ENCODE data around the gene CRHR2.
"Not testable (repeated sequence)": the region's sequence is repeated elsewhere in the genome, so short reads cannot be mapped to it uniquely, and the experiment has no call there.

The CRHR2 gene

DNA sequence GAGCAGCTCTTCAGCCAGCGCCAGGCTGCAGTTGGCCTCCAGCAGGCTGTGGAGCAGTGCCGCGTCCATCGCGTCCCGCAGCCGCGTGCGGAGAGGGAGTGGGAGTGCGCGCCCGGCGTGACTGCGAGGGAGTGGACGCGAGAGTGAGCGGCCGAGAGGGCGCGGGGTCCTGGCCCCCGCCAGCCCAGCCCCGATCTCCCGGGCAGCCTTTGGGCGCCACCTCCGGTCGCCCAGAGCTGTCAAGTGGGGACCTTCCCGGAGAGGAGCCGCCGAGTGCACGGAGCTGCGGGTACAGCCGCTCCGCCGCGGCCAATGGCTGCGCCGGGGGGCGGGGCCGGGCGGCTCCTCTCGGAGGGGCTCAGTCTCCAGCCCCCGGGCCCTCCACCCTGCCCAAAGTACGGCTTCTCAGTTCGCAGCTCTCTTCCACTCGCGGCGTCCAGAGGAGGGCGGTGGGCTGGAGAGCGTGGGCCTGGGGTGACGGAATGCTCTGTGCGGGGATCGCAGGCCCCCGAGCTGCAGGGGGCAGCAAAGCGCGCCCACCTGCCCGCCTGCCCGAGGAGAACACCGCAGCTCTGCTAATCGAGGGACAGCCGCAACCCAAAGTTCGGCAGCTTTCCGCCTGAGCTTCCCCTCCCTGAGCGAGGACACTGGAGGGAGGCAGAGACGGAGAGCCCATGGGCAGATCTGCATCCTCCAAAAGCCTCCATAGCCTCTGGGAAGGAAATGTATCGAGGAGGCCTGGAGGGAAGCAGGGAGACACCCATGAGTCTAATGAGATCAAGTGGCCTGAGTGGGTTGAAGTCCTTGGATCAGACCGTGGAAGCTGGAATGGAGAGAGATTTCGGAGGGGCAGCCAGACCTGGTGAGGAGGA, at the start of gene CRHR2:
TSS of gene CRHR2 (minus strand) at position 245 of the 872 bp plus-strand sequence. CDS start at position 69, 176 bp downstream.
- no peak for DNase-seq (ENCODE audit: low spot score)

DNA sequence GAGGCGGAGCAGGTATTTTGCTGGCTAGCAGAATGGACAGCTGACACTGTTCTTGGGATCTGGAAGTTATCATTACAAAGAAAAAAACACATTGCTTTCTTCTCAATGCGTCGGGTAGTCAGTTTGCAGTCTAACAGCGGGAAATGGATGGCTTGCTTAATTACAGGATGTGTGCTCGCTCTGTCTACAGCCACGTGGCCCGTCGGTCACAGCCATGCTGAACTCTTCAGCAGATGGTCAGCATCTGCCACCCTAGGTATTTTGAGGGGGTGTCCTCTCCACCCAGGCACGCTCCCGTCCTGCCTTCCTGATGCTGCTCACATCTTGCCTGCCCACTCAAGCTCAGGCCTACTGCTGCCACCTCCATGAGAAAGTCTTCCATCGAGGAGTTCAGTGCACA, 49.3 kb upstream of the CRHR2 start:
- no peak for DNase-seq (ENCODE audit: low spot score)

DNA sequence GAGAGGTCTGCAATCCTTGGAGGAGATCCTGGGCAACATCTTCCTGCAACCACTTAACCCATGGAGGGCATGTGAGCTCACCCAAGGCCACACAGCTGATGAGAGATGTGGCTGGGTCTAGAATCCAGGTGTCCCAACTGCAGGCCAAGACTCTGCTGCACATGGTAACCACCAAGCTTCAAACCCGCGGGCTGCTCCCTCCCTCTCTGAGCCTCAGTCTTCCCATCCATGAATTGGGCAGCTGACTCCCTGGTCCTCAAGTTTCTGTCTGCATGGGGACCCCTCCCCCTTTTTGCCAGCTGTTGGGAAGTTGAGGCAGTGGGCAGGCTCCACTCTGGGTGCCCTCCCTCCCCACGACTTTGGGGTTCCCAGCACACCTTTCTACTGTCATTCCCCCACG, 48.7 kb upstream of the CRHR2 start:
- DNase-seq (ENCODE audit: low spot score), result no peak

DNA sequence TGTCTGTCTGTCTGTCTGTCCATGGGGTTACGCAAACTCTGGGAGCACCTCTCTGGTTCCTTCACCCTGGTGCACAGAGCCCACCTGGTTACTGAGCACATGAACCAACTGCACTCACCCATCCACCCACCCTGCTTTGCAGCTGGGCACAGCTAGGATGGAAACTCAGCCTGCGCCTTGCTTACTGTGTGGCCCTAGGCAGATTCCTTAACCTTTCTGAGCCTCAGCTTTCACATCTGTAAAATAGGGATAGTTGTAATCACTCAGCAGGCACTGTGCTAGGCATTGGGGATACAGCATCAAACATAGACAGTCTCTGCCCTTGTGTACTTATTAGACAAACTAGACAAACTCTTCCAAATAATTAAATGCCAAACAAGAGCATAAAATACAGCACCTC, 47.8 kb upstream of the CRHR2 start:
- DNase-seq (ENCODE audit: low spot score), result no peak

DNA sequence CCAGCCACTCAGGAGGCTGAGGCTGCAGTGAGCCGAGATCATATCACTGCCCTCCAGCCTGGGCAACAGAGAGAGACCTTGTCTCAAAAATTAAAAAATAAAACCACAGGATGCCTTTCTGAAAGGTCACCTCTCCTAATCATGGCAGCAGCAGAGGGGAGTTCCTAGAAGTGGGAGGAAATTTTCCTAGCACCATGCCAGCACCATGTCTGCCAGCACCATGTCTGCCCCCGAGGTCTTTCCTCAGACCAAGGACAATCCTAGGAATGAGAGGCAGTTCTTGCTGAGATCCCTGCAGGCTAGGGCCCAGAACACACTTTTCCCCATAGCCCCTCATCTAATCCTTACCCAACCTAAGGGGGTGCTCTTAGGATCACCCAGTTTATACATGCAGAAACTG, 47.4 kb upstream of the CRHR2 start:
- DNase-seq (ENCODE audit: low spot score), result no peak

DNA sequence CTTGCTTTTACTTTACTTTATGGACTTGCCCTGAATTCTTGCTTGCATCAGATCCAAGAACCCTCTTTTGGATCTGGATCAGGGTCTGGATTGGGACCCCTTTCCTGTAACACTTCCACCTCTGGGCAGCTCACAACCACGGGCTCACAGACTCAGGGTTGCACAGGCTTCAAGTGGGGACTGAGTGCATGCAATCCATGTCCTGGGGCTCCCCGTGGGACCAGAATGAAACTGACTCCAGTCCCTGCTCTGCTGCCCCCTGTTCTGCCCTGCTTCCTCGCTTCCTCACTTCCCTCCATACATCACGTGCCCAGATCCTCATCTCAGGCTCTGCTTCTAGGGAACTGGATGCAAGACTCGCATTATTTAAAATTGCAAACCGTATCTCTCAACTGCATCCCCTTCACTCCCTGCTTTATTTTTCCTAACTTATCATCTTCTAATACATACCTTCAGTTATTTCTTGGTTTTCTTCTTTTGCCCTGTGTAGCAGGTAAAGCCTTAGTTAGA, 46.4 kb upstream of the CRHR2 start:
- no peak for DNase-seq (ENCODE audit: low spot score)

DNA sequence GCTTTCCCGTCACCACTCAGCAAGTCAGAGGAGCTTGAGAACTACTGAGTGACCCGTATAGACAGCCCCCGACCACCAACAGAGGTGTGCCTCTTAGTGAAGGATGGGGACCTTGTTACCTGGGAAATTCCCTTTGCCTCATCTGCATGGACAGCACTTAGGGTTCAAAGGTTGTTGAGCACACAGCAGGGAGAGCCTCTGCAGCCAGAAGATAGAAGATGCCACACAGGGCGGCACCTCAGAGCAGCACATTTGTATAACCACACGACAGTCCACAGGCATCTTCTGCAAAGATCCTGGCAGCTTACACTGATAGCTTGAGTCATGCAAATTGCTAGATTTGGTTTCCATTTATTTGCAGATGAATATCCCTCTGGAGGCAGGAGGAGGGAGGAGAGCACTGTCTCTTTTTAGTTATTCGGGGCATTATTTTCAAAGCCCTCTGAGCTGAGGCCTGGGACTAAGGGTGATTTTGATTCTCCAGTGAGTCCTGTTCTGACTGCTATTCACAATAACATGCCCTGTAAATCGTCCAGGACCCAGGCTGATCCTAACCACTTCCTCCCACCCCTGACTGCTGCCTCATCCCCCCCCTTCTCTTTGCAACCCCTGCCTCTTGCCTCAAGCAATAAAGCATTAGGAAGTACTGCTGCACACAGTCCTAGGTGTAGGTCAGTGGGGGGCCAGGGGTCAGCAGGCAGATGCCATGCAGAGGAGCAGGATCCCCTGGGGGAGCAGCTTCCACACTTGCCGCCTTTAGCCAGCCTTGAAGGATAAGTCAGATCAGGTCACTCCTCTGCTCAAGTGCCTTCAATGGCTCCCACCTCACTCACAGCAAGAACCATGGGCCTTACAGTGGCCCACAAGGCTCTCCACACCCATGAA, 45.0 kb upstream of the CRHR2 start:
- DNase-seq (ENCODE audit: low spot score), result no peak

DNA sequence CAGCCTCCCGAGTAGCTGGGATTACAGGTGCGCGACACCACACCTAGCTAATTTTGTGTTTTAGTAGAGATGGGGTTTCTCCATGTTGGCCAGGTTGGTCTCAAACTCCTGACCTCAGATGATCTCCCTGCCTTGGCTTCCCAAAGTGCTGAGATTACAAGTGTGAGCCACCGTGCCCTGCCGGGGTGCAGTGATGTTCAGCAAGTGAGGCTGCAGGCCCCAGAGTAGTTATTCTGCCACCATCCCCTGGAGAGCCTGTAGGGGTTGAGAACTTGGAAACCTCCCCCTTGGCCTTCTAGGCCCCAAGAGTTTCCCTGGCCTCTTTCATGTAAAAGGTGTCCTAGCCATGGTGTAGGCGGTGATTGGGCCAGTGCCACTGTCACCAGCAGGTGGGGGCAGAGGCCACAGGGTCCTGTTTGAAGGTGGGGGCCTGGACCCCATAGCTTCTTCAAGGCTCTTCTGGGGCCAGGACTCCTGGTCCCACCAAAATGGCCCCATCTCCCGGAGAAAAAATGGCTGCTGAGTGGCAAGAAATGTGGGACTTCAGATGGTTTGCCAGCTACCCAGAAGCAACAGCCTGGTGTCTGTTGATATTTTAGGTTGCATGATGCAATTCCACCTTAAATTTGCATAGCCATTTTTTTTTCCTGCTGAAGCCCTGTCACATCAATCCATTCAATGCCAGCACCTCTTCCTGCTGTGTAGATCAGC, 44.2 kb upstream of the CRHR2 start:
- no peak for DNase-seq (ENCODE audit: low spot score)

DNA sequence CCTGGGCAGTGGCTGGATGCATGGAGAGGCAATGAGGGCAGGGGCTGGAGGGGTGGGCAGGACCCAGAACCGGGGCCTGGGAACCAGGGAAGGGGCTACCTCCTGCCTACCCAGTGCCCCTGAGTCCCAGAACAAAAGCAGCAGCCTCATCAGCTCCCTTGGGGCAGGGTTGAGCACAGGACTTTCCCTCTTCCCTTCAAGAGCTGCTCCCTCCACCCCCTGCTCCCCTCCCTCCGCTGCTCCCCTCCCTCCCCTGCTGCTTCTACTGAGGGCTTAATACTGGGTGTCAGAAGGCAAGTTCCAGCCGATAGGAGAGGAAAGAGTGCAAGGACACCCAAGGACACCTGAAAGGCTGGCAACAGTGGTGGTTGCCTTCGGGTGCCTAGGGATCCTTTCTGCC, 41.5 kb upstream of the CRHR2 start:
- no peak for DNase-seq (ENCODE audit: low spot score)

DNA sequence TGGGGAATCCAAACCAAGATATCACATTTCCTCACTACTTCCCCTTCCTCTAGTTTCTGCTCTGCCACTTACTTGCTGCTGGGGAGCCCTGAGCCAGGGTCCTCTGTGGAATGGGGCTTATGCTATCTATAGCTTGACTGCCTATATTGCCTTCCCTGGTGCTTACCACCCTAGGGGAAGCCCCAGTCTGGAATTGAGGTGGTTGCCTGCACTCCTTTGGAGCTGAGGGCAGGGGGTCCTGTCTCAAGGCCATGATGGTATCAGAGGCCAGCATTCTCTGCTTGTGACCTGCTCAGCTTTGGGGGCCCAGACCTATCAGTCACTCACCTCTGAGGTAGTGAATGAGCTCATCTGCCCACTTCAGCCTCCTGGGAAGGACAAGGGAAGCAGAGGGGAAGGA, 40.4 kb upstream of the CRHR2 start:
- no peak for DNase-seq (ENCODE audit: low spot score)

DNA sequence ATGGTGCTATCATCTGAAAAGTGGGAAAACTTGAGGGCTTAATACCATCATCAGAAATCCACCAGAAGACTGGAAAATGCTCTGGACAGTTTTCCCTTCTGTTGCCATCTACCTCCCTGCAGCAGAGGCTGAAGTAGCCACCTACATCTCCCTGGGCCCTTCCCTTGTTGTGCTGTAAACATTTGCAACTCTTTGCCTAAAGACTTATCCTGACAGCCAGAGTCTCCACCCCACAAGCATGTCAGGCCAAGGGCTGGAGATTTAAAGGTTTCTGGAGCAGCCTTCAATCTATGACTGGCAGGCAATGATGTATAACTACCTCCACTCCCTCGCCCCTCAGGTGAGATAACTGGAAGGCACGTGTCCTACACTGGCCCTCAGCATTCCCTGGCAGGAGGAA, 39.9 kb upstream of the CRHR2 start:
- DNase-seq (ENCODE audit: low spot score), result no peak

DNA sequence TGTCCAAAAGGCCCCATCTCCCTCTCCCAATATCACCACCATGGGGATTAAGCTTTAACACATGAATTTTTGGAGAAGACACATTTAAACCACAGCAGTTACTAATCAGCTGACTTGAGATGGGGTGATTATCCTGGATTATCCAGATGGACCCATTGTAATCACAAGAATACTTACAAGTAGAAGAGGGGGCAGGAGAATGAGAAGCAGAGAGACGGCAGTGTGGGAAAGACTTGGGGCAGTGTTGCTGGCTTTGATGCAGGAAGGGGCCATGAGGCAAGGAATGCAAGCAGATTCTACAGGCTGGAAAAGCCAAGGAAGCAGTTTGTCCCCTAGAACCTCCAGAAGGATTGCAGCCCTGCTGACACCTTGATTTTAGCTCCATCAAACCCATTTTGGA, 39.0 kb upstream of the CRHR2 start:
- no peak for DNase-seq (ENCODE audit: low spot score)

DNA sequence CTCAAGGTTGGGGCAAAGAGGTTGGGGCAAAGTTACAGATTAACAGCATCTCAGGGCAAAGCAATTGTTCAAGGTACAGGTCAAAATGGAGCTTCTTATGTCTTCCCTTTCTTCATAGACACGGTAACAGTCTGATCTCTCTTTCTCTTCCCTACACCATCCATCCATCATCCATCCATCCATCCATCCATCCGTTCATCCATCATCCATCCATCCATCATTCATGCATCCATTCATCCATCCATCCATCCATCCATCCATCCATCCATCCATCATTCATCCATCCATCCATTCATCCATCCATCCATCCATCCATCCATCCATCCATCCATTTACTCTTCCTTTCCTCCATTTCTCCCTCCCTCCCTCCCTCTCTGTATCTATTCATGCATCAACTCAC, 37.2 kb upstream of the CRHR2 start:
- not testable (repeated sequence) for DNase-seq (ENCODE audit: low spot score)

DNA sequence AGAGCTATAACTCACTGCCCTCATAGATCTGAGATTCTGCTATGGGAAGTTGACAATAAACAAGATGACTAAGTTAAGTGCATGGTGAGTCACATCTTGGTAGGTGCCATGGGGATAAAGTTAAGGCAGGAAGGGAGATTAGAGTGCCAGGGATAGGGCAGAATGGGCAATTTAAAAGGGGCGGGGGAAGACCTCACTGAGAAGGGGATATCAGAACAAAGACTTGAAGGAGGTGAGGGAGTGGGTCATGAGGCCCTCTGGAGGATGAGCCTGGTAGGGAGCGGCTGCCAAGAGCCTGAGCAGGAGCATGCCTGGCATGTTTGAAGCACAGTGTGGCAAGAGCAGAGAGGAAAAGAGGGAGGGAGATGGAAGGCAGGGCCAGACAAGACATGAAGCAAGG, 34.9 kb upstream of the CRHR2 start:
- DNase-seq (ENCODE audit: low spot score), result no peak

DNA sequence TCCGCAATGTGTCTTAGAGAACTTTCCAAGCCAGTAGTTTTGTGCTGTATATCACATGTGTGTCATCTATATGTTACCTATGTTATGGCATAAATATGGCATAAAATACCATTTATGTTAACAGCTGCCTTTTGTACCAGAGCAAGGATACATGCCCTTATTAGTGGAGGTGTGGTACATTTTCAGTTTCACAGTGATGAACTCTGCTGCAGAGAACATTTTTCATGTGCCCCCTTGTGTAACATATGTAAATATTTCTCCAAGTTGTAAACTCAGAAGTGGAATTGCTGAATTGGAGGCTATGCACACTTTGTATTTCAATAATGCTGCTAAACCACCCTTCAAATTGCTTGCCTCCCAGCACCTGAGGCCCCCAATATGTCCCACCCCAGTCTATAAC, 31.9 kb upstream of the CRHR2 start:
- no peak for DNase-seq (ENCODE audit: low spot score)

DNA sequence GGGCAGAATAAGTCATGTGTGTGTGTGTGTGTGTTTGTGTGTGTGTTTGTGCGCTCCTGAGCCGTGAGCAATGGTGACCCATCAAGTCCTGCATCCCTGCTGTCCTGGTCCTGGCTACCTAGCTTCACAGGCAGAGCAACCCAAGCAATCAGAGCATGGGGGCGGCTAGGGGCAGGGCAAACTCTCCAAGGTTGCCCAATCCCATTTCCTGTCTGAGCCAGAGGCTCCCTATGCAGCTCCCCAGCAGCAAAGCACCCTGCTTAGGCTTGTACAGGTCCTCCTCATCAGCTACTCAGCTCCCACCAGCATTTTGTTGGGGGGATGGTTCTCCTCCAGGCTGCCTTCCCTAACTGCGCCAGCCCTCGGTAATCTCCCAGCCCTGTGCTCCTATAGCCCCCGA, 31.1 kb upstream of the CRHR2 start:
- no peak for DNase-seq (ENCODE audit: low spot score)

DNA sequence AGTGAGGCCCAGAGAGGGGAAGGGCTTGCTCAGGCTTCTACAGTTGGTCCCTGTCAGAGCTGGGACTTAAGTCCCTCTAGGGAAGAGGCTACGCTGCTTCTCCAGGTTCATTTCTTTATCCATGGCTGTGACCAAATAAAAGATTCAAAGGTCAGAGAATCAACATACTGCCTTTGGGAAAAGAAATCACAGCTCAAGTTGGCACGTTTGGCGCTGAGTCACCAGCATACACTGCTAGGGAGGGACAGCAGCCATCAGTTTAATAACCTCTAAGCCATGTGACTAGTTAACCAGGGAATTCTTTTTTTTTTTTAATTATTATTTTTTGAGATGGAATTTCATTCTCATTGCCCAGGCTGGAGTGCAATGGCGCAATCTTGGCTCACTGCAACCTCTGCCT, 28.4 kb upstream of the CRHR2 start:
- DNase-seq (ENCODE audit: low spot score), result no peak

DNA sequence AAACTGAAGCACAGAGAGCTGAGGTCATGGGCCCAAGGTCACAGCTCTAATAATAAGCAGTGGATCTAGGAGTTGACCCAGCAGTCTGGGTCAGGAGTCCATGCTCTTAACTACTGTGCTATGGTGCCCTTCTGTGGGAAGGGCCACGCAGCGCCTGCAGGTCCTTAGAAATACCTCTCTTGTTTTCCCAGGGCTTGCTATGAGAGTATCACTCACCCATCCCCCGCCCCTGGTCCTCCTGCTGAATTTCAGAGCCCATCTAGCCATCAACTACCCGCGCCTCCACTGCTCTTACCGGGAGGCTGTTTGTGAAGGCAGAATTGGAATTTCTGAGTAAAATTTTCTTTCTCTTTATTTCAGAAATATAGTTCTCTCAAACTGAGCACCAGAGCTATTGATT, 27.3 kb upstream of the CRHR2 start:
- no peak for DNase-seq (ENCODE audit: low spot score)

DNA sequence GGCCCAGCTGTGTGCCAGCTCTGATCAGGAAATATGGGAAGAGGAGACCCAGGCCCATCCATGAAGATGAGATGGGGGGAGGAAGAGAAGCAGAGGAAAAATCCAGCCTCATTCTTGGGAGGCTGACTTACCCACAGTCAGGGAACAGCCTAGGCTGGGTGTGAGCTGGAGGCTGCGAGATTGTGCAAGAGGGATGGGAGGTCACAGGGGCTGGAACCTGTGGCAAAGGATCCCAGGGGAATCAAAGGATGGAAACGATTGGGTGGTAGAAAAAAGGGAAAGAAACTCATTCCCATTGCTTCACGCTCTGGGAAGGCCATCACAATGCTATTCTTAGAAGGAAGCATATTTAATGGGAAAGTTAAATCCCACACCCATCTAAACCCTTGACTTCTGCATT, 26.7 kb upstream of the CRHR2 start:
- DNase-seq (ENCODE audit: low spot score), result no peak

DNA sequence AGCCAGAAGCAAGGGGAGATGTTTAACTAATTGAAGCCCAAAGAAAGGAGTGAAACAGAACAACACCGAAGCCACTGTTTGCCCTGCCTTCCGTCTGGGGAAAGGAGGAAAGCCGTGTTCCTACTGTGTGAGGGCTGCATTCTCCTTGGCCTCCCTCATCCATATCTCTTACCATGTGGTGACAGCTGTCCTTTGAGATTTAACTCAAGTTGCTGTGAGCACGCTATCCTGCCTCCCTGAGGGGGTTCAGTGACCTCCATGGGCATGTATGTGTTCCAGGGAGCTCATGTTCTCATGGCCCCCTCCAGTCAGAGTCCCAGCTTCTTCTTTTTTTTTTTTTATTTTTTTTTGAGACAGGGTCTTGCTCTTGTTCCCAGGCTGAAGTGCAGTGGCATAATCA, 26.2 kb upstream of the CRHR2 start:
- no peak for DNase-seq (ENCODE audit: low spot score)

DNA sequence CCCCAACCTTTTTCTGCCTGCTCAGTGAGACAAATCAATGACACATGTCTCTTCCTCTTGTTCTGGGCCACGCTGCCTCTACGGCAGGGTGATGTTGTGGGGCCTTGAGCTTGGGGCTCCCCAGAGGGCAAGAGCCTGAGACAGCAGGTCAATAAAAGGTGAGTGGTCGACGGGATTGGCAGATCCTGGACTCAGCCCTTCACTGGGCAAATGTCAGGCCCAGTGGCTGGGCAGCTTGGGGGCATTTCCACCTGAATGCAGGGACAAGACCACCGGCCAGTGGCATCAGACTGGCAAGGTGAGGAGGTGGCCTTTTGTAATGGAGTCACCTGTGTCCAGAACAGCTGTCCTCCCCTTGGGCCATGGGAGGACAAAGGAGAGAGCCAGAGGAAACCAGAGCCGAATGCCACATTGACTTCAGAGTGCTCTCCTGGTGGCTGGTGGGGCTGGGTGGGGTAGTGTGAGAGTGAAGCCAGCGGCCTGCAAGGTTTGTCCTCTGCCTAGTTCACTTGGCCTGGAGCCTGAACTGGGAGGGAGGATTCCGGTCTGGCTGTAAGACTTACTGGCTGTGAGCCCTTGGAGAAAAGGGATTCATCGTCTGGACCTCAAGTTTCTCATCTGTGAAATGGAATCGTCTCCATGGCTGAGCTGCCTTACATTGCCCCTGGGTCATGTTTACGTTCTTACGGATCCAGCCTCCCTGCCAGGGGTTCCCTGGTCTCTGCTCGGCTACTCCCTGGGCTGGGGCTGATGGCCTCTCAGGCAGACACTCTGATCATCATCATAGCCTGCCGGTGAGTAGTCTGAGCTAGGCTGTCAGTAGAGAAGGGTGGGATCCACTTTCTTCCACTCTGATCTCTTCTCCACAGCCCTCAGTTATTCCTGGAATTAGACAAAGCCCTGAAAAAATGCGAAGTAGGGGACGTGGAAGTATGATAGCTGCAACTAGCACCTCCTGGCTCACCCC, 25.4 kb upstream of the CRHR2 start:
- no peak for DNase-seq (ENCODE audit: low spot score)
